GM12873 (cell line): ENCODE results near the gene TP73.

ENCODE experiments used
- TF ChIP-seq, protein P1 (sequence below): IDR thresholded peaks from 2 replicates; pipeline ENCODE4 v1.5.1; 2012; ENCODE audit warnings: low read depth, mild to moderate bottlenecking, moderate library complexity, low read length, control low read depth; ENCODE audit not compliant: insufficient read depth; ENCODE audit errors: missing control alignments

The TP73 gene

DNA sequence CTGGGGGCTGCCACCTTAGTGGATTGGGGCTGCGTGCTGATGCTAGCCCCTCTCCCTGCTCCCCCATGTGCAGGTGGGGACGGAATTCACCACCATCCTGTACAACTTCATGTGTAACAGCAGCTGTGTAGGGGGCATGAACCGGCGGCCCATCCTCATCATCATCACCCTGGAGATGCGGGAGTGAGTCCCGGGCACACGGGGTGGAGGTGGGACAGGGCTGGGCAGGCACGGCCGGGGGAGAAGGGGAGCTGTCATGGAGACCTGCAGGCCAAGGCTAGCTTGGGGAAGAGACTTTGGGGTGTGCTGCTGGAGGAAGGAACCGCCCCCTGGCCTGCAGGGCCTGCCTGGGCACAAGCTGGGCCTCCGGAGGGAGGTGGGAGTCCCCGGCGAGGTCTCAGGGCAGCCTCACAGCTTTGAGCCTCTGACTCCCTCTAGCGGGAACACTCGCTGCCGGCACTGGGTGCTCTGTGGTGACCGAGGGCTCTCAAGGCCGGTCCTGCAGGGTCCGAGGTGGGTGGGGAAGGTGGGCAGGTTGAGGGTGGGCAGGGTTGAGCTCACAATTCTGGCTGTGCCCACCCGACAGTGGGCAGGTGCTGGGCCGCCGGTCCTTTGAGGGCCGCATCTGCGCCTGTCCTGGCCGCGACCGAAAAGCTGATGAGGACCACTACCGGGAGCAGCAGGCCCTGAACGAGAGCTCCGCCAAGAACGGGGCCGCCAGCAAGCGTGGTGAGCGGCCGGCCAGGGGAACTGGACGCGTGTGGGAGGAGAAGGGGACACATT lies 74.9 kb downstream of the TP73 start:
- TF ChIP-seq, protein P1, sequence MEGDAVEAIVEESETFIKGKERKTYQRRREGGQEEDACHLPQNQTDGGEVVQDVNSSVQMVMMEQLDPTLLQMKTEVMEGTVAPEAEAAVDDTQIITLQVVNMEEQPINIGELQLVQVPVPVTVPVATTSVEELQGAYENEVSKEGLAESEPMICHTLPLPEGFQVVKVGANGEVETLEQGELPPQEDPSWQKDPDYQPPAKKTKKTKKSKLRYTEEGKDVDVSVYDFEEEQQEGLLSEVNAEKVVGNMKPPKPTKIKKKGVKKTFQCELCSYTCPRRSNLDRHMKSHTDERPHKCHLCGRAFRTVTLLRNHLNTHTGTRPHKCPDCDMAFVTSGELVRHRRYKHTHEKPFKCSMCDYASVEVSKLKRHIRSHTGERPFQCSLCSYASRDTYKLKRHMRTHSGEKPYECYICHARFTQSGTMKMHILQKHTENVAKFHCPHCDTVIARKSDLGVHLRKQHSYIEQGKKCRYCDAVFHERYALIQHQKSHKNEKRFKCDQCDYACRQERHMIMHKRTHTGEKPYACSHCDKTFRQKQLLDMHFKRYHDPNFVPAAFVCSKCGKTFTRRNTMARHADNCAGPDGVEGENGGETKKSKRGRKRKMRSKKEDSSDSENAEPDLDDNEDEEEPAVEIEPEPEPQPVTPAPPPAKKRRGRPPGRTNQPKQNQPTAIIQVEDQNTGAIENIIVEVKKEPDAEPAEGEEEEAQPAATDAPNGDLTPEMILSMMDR, result peak; percentile 59

DNA sequence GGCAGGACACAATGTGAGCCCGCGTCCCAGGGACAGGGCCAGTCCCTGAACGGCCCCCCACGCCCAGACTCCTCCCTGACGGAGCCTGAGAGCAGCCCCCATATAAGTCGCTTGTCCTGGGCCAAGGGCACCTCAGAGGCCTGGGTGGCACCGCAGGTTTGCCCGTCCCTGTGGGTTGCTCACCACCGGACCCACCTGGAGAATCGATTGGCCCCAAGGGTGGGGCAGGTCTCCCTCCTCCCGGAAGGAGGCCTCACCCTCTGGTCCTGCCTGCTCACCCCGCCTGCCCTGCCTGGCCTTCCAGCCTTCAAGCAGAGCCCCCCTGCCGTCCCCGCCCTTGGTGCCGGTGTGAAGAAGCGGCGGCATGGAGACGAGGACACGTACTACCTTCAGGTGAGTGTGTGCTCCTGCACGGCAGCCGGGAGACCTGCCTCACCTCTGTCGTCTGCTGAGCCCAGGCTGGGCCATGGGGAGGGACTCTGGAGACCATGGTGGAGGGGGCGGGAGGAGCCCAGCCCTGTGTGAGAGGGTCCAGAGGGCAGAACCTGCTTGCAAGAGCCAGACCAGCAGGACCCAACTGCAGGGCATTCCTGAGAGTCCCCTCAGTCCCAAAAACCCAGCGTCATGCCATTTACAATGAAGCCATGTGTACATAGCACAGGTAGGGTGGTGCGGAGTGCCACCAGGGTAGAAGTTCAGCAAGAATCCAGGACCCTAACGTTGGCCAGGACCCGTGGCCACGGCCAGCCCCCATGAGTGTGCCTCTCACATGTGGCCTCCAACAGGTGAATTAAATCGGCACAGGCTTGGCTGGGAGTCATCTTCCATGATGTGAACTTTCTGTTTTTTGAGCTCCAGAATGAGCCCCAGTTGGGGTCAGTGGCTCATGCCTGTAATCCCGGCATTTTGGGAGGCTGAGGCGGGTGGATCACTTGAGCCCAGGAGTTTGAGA lies 75.8 kb downstream of the TP73 start:
- TF ChIP-seq, protein P1, result no peak

DNA sequence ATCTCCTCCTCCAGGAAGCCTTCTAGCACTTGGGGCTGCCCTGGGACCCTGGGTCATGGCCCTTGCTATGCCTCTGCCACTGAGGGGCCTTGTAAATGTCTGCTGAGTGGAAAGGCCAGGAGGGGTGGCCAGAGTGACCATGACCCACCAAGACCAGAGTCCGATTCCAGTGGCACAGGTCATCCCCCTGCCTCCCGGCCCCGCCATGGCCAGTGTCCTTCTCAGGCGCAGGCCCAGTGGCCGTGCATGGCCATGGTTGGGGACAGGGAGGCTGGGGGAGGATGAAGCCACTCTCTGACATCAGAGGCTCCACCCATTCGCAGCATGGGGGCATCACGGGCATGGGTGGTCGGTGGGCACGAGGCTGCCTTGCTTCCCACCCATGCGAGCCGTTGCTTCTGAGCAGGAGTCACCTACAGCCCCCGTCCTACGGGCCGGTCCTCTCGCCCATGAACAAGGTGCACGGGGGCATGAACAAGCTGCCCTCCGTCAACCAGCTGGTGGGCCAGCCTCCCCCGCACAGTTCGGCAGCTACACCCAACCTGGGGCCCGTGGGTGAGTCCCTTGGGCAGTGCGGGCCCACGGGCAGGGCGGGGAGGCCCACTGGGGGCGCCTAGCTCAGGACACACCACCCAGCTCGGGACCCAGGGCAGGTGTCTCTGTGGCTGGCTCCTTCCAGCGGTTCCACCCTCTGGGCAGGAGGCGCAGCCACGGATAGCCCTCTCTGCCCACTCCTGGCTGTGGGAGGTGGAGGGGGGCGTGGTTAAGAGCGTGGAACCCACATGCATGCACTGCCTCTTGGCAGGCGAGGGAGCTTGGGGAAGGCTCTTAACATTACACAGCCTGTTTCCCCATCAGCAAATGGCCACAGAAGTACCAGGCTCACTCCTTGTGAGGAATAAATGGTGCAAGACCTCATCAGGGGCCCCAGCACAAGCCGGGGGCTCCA lies 77.6 kb downstream of the TP73 start:
- TF ChIP-seq, protein P1, result no peak

DNA sequence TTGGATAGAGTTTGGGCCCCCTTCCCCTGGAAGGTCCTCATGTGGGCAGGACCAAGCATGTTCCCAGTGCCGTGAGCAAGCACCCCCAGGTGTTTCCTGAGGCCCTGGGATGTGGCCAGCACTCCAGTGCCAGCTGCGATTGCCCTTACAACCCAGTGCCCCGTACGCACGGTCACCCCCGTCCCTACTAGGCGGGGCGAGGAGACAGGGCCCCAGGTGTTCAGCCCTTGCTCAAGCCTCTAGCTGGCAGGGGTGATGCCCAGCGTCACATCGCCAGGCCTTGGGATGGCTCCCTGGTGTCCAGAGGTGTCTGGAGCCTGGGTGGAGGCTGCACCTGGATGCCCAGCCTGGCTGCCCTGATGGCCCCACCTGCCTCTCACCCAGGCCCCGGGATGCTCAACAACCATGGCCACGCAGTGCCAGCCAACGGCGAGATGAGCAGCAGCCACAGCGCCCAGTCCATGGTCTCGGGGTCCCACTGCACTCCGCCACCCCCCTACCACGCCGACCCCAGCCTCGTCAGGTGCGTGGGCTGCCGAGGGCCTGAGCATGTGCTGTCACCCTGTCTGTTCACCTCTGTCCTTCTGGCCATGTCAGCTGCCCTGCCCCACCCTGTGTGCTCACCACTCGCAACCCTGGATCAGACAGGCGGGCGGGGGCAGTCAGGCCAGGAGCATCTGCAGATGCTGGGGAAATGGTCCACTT lies 78.4 kb downstream of the TP73 start:
- TF ChIP-seq, protein P1, result no peak

DNA sequence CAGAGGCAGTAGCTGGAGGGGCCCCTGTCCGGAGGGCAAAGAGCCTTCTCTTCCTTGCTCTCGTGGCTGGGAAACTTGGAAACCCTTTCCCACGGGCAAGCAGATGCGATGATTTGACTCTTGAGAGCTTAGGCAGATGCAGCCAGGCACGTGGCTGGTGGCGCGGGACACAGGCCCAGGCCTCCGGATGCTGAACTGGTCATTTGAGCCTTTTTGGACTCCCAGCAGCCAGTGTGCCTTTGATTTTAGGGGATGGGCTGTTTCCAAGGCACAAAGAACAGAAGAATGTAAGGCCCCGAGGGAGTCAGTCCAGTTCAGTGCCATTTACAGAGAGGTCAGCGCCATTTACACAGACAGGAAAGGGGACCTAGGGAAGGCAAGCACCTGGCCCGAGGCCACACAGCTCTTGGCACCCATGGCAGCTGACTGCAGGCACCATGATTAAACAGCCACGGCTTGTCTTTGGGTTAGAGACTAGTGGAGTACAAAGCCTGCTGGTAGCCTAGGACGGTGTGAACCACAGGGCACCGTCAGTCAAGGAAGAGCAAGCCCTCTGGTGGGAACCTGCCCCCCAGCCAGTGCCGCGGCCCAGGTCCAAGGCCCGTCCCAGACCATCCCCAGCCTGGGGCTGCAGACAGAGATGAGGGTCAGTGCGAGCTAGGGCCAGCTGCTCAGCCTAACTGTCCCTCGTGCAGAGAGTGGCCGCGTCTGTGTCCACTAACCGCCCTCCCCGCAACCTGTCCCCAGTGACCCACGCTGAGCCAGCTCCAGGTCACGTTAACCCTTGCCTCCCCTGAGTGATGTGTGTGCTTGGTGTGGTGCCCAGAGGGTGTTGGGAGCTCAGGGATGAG lies 79.5 kb downstream of the TP73 start:
- TF ChIP-seq, protein P1, result no peak
